Smooth muscle cell (in vitro differentiated cells): ENCODE data around the gene SBF1. TPM values are rescaled to one million over a fixed set of nuclear protein-coding genes. Genes with fewer than 3 reads are reported as not detected.

Experiments
- DNase-seq: peaks from one replicate; lab custom pipeline; 2025; ENCODE audit not compliant: unreplicated experiment; lab: John Stamatoyannopoulos, UW
- H2AFZ ChIP-seq: fragments of 200-600 bp; sonication (generic); 2 replicates; pipeline ENCODE4 v1.6.0; 2016; ENCODE audit warnings: antibody characterized with exemption, low read depth, mild to moderate bottlenecking
- H3F3A ChIP-seq: fragments of 200-600 bp; sonication (generic); 2 replicates; pipeline ENCODE4 v1.6.0; 2017; ENCODE audit warnings: antibody characterized with exemption, low read depth
- H3K27ac ChIP-seq: fragments of 200-600 bp; sonication (generic); 2 replicates; pipeline ENCODE4 v1.5.1; 2016; ENCODE audit warnings: low read depth, mild to moderate bottlenecking
- H3K27me3 ChIP-seq: fragments of 200-600 bp; sonication (generic); 2 replicates; pipeline ENCODE4 v1.6.1; 2016; ENCODE audit warnings: low read depth, mild to moderate bottlenecking
- H3K36me3 ChIP-seq: fragments of 200-600 bp; sonication (generic); 2 replicates; pipeline ENCODE4 v1.5.1; 2016; ENCODE audit warnings: low read depth
- H3K4me1 ChIP-seq: fragments of 200-600 bp; sonication (generic); 2 replicates; pipeline ENCODE4 v1.5.1; 2016; ENCODE audit warnings: low read depth
- H3K4me2 ChIP-seq: fragments of 200-600 bp; sonication (generic); 2 replicates; pipeline ENCODE4 v1.6.0; 2016; ENCODE audit warnings: mild to moderate bottlenecking
- H3K4me3 ChIP-seq: fragments of 200-600 bp; sonication (generic); 2 replicates; pipeline ENCODE4 v1.5.1; 2016; ENCODE audit warnings: mild to moderate bottlenecking
- H3K79me2 ChIP-seq: fragments of 200-600 bp; sonication (generic); 2 replicates; pipeline ENCODE4 v1.6.0; 2016; ENCODE audit warnings: low read depth, mild to moderate bottlenecking
- H3K9ac ChIP-seq: fragments of 200-600 bp; sonication (generic); 2 replicates; pipeline ENCODE4 v1.6.0; 2016; ENCODE audit warnings: low read depth
- H3K9me3 ChIP-seq: fragments of 200-600 bp; sonication (generic); replicated peaks from 2 replicates; pipeline ENCODE4 v1.5.1; 2016; ENCODE audit warnings: low read depth
- H4K20me1 ChIP-seq: fragments of 200-600 bp; sonication (generic); 2 replicates; pipeline ENCODE4 v1.6.0; 2016; ENCODE audit warnings: low read depth
- WGBS: methylation state at CpG from one replicate; pipeline ENCODE4 v1.1.7; 2016; ENCODE audit warnings: low lambda C conversion rate; 5-methylcytosine and 5-hydroxymethylcytosine counted together
- polyA plus RNA-seq: library from polyadenylated mRNA; unstranded; fragments of >200 nt; fragmentation: Nextera tagmentation; extraction: Ambion mirVana; gene quantifications from 2 replicates; pipeline ENCODE4 v1.2.1, GENCODE V29; 2016
- total RNA-seq: library from RNA; depleted of rRNA; stranded (reverse); fragments of >200 nt; gene quantifications from 2 replicates; pipeline ENCODE4 v1.2.3, GENCODE V29; 2014
- TF ChIP-seq, protein P1 (sequence below): fragments of 200-600 bp; sonication (generic); IDR thresholded peaks from 2 replicates; pipeline ENCODE4 v1.5.1; 2017; ENCODE audit warnings: borderline replicate concordance, mild to moderate bottlenecking, antibody characterized with exemption; ENCODE audit not compliant: insufficient read depth, poor library complexity, severe bottlenecking

The SBF1 gene
- total and polyA plus RNA-seq, 2 experiments from 2014 or later = 37.3 to 53.6 TPM

DNA sequence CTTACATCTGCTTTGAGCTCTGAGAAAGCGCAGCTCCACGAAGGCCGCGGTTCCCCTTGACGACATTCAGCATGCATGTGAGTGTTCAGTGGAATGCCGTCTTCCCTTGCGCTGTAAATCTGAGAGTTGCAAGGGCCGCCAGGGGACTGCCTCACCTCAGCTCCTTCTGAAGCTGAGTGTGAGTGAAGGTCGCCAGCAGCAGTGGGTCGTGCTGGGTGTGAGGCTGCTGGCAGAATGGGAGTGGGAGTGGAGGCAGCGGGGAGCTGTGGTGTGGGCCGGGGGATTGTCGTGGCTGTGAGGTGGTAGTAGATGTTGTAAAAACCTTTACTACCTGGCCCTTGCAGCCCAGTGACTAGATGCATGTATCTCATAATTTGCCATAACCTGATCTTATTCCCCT lies 66.5 kb downstream of the SBF1 start:
- no peak overlapping the region for H3K9ac ChIP-seq
- no peaks in the 10 kb centered on the region for H3K27me3 ChIP-seq
- no peak overlapping the region for H2AFZ ChIP-seq
- no peaks in the 10 kb centered on the region for H3K36me3 ChIP-seq
- H3K79me2 ChIP-seq = peaks cover under 1% of the 10 kb centered on the region
- H3F3A ChIP-seq = no peaks in the 10 kb centered on the region
- H3K27ac ChIP-seq = no peak overlapping the region
- H3K9me3 ChIP-seq = no peaks in the 10 kb centered on the region
- TF ChIP-seq, protein P1, sequence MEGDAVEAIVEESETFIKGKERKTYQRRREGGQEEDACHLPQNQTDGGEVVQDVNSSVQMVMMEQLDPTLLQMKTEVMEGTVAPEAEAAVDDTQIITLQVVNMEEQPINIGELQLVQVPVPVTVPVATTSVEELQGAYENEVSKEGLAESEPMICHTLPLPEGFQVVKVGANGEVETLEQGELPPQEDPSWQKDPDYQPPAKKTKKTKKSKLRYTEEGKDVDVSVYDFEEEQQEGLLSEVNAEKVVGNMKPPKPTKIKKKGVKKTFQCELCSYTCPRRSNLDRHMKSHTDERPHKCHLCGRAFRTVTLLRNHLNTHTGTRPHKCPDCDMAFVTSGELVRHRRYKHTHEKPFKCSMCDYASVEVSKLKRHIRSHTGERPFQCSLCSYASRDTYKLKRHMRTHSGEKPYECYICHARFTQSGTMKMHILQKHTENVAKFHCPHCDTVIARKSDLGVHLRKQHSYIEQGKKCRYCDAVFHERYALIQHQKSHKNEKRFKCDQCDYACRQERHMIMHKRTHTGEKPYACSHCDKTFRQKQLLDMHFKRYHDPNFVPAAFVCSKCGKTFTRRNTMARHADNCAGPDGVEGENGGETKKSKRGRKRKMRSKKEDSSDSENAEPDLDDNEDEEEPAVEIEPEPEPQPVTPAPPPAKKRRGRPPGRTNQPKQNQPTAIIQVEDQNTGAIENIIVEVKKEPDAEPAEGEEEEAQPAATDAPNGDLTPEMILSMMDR = no peak
- H3K4me1 ChIP-seq = no peaks in the 10 kb centered on the region
- DNase-seq = no peak
- H4K20me1 ChIP-seq = peaks cover 26% of the 10 kb centered on the region
- H3K4me3 ChIP-seq = no peak overlapping the region
- 99% methylated on average over 13 of the region's 13 CpGs for WGBS
- no peak overlapping the region for H3K4me2 ChIP-seq

DNA sequence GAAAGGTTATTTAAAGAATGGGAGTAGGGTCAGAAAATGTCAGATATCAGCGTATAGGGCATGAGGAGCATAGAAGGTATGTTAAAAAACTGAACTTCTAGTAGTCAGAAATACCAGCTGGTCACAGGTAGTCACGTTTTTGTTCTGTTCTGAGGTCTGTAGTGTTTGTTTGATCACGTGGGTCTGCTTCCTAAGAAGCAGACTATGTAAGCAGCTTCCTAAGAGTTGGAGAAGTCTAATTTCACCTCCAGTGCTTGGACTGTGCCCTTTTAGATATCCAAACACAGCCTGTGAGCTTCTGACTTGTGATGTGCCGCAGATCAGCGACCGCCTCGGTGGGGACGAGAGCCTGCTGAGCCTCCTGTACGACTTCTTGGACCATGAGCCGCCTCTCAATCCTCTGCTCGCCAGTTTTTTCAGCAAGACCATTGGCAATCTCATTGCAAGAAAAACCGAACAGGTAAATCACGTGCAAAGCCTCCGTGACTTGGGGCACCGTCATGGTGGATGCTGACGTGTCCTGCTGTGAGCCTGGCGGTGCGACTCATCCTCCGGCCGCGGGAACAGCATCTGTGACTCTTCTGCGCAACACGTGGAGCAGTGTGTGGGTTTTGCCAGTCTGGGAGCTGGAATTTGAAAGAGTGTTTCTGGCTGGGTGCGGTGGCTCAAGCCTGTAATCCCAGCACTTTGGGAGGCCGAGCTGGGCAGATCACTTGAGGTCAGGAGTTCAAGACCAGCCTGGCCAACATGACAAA lies 68.2 kb downstream of the SBF1 start:
- Histone ChIP-seq H2AFZ (no peak overlapping the region), H3F3A (no peaks in the 10 kb centered on the region), H3K79me2 (peaks cover 3% of the 10 kb centered on the region), H3K4me2 (no peak overlapping the region), H4K20me1 (peaks cover 39% of the 10 kb centered on the region), H3K4me3 (no peak overlapping the region), H3K4me1 (no peaks in the 10 kb centered on the region), H3K36me3 (no peaks in the 10 kb centered on the region), H3K27ac (no peak overlapping the region), H3K9me3 (no peaks in the 10 kb centered on the region), H3K27me3 (no peaks in the 10 kb centered on the region), H3K9ac (no peak overlapping the region)
- TF ChIP-seq, protein P1 = no peak
- no peak for DNase-seq
- 98% methylated on average over 25 of the region's 25 CpGs for WGBS

DNA sequence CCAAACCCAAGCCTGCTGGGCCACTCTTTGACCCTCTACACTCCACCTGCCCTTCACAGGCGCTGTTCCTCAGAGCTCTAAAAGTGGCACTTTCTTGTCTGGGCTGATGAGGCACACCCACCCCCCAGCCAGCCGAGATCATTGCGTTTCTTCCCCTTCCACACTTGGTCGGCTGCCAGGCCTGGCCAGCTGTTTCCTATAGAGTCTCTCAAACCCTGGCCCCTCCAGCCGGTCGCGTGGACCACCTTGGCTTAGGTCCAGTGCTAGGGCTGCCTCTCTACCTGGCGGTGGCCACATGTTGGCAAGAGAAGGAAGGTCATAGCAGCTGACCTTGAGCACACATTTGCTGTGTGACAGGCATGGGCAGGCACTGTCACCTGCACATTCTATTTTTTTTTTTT lies 71.1 kb downstream of the SBF1 start:
- TF ChIP-seq, protein P1 = no peak
- WGBS = 93% methylated on average over 8 of the region's 8 CpGs
- H3K79me2 ChIP-seq = peaks cover 3% of the 10 kb centered on the region

DNA sequence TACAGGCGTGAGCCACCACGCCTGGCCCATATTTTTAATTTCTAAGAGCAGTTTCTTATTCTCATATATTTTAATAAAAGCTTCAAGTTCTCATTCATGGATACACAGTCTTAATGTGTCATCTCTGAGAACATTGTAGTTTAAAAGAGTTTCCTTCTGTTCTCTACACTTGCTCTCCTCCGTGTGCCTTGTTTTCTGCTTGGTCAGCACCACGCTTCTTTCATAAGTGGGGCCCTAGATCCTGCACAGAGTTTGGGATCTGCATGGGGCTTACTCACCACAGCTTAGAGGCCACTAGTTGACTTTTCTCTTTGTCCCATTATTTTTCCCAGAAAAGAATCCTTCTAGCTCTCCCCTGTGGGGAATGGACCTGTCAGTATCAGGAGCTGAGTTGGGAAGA lies 72.9 kb downstream of the SBF1 start:
- no peaks in the 10 kb centered on the region for H3F3A ChIP-seq
- H3K9ac ChIP-seq = no peak overlapping the region
- no peak overlapping the region for H2AFZ ChIP-seq
- no peaks in the 10 kb centered on the region for H3K27me3 ChIP-seq
- no peaks in the 10 kb centered on the region for H3K4me1 ChIP-seq
- no peak overlapping the region for H3K27ac ChIP-seq
- 83% methylated on average over 4 of the region's 4 CpGs for WGBS
- no peak for DNase-seq
- no peaks in the 10 kb centered on the region for H3K9me3 ChIP-seq
- H3K4me3 ChIP-seq = no peak overlapping the region
- peaks cover 62% of the 10 kb centered on the region for H4K20me1 ChIP-seq
- H3K36me3 ChIP-seq = no peaks in the 10 kb centered on the region
- peaks cover 3% of the 10 kb centered on the region for H3K79me2 ChIP-seq
- no peak overlapping the region for H3K4me2 ChIP-seq
- TF ChIP-seq, protein P1 = no peak

More for the DNA sequence above, 71.1 kb downstream of the SBF1 start:
- no peaks in the 10 kb centered on the region for H3K4me1 ChIP-seq
- H2AFZ ChIP-seq = no peak overlapping the region
- H3K27ac ChIP-seq = no peak overlapping the region
- no peaks in the 10 kb centered on the region for H3F3A ChIP-seq
- no peaks in the 10 kb centered on the region for H3K27me3 ChIP-seq
- no peak for DNase-seq
- H4K20me1 ChIP-seq = peaks cover 54% of the 10 kb centered on the region
- no peaks in the 10 kb centered on the region for H3K36me3 ChIP-seq
- H3K9ac ChIP-seq = no peak overlapping the region
- H3K4me3 ChIP-seq = no peak overlapping the region
- no peaks in the 10 kb centered on the region for H3K9me3 ChIP-seq
- H3K4me2 ChIP-seq = no peak overlapping the region
